GM19035 (cell line): ENCODE results near the gene C1orf167.

ENCODE experiments used
- ATAC-seq: cut with Tn5 transposase; IDR thresholded peaks from one replicate; pipeline ENCODE4 v1.9.1; 2021; ENCODE audit not compliant: unreplicated experiment

The C1orf167 gene

GRCh38 chr1:11833497-11833896 lies 71.5 kb downstream of the C1orf167 start:
- ATAC-seq: no peak

- no peak for ATAC-seq
These were observed 71.9 kb downstream of the C1orf167 start for GRCh38 chr1:11833900-11834299.

GRCh38 chr1:11835441-11836225 lies 73.6 kb downstream of the C1orf167 start:
- no peak for ATAC-seq

GRCh38 chr1:11836955-11837766 lies 75.2 kb downstream of the C1orf167 start:
- no peak for ATAC-seq

GRCh38 chr1:11837767-11838348 lies 75.9 kb downstream of the C1orf167 start:
- no peak for ATAC-seq

GRCh38 chr1:11838349-11839272 lies 76.6 kb downstream of the C1orf167 start:
- ATAC-seq: no peak
